ENCODE data around the gene PPP1R3F. TPM values are rescaled to one million over a fixed set of nuclear protein-coding genes. Genes with fewer than 3 reads are reported as not detected.

PPP1R3F gene
- total RNA-seq, 2 experiments from 2014 or later: 5.1 to 5.3 TPM

DNA sequence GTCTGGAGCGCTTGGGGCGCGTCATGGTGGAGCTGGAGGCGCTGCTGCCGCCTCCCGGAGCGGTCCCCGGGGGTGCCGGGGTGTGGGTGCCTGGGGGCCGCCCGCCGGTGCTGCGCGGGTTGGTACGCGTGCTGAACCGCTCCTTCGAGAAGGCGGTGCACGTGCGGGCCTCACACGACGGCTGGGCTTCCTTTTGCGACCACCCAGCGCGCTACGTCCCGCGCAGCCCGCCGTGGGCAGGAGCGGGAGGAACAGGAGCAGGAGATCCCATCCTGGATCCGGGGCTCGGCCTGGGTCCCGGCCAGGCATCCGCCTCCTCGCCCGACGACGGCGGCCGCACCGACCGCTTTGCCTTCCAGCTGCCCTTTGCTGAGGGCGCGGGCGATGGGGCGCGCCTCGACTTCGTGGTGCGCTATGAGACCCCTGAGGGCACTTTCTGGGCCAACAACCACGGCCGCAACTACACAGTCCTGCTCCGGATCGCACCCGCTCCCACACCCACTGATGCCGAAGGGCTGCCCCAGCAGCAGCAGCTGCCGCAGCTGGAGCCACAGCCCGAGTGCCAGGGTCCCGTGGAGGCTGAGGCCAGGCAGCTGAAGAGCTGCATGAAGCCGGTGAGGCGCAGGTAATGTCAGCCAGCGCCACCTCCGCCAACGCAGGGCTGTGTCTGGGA lies 792 bp downstream of the PPP1R3F start:
- no peak overlapping the region for H2AFZ ChIP-seq (ENCODE audit: low read length)
- H3K4me1 ChIP-seq (ENCODE audit: insufficient read depth, low read length, poor library complexity, severe bottlenecking): peaks cover 32% of the 10 kb centered on the region

DNA sequence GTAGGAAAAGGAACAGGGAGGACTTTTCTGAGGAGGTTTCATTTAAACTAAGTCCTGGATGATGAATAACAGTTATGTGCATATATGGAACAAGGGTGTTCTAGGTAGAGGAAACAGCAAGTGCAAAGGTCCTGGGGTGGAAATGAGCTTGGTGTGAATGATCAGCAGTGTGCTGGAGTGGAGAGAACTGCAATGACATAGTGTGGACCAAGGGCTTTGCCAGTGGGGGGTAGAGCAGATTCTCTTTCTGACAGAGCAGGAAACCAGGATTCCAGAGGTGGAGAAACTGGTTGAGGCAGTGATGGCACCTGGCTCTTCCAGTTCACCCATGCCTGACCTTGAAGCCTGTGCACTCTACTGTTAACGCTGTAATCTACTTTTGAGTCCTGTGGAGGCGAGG lies 1.7 kb downstream of the PPP1R3F start:
- no peak overlapping the region for H3K27ac ChIP-seq (ENCODE audit: low read depth, low read length, poor library complexity, severe bottlenecking)
- intact Hi-C loops (cut with micrococcal nuclease; ENCODE audit: unreplicated experiment): no loop called here
- ChIA-PET CTCF (ENCODE audit: unreplicated experiment) (interaction anchor here (0.6 kb wide), 1 partner anchor 23 kb away, joined by 4 read pairs; no protein-coding TSS in a partner anchor), POLR2A (interaction anchor here (1.7 kb wide), 1 partner anchor 81 kb away, joined by 5 read pairs; no protein-coding TSS in a partner anchor)
- peak overlapping the region; percentile 91 for H3K4me3 ChIP-seq (ENCODE audit: low read depth, low read length, poor library complexity, severe bottlenecking)
- peak overlapping the region; percentile 75 for H3K4me2 ChIP-seq (ENCODE audit: low read length)
- DNase-seq (ENCODE audit: low spot score): no peak
- H3K9me2 ChIP-seq (ENCODE audit: insufficient read depth, low read length): no peaks in the 10 kb centered on the region
- H4K20me1 ChIP-seq (ENCODE audit: insufficient read depth, low read length): no peaks in the 10 kb centered on the region
- H3K79me2 ChIP-seq (ENCODE audit: insufficient read depth, low read depth, low read length): peaks cover 27% of the 10 kb centered on the region
- no peaks in the 10 kb centered on the region for H3K9me3 ChIP-seq (ENCODE audit: low read length)
- BruUV-seq (replicated peaks): TSS peak; percentile 65
- peaks cover 32% of the 10 kb centered on the region for H3K4me1 ChIP-seq (ENCODE audit: insufficient read depth, low read length, poor library complexity, severe bottlenecking)
- H3K36me3 ChIP-seq (ENCODE audit: insufficient read depth, low read length): peaks cover 8% of the 10 kb centered on the region; the same call in 1 of the 2 replicates
- TF ChIP-seq EZH2phosphoT487 (IDR thresholded peaks at IDR 0.05; ENCODE audit: borderline replicate concordance, low read depth, low read length): no peak
- TF ChIP-seq, protein P1, sequence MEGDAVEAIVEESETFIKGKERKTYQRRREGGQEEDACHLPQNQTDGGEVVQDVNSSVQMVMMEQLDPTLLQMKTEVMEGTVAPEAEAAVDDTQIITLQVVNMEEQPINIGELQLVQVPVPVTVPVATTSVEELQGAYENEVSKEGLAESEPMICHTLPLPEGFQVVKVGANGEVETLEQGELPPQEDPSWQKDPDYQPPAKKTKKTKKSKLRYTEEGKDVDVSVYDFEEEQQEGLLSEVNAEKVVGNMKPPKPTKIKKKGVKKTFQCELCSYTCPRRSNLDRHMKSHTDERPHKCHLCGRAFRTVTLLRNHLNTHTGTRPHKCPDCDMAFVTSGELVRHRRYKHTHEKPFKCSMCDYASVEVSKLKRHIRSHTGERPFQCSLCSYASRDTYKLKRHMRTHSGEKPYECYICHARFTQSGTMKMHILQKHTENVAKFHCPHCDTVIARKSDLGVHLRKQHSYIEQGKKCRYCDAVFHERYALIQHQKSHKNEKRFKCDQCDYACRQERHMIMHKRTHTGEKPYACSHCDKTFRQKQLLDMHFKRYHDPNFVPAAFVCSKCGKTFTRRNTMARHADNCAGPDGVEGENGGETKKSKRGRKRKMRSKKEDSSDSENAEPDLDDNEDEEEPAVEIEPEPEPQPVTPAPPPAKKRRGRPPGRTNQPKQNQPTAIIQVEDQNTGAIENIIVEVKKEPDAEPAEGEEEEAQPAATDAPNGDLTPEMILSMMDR (conservative IDR thresholded peaks at IDR 0.05; ENCODE audit: low read length): no peak
- no peak overlapping the region for H2AFZ ChIP-seq (ENCODE audit: low read length)

More for the DNA sequence above, 792 bp downstream of the PPP1R3F start:
- intact Hi-C loops (cut with micrococcal nuclease; ENCODE audit: unreplicated experiment): no loop called here
- TF ChIP-seq EZH2phosphoT487 (IDR thresholded peaks at IDR 0.05; ENCODE audit: borderline replicate concordance, low read depth, low read length): no peak
- peaks cover 8% of the 10 kb centered on the region; the same call in 1 of the 2 replicates for H3K36me3 ChIP-seq (ENCODE audit: insufficient read depth, low read length)
- H3K27ac ChIP-seq (ENCODE audit: low read depth, low read length, poor library complexity, severe bottlenecking): peak overlapping the region; percentile 69
- no peaks in the 10 kb centered on the region for H4K20me1 ChIP-seq (ENCODE audit: insufficient read depth, low read length)
- peaks cover 27% of the 10 kb centered on the region for H3K79me2 ChIP-seq (ENCODE audit: insufficient read depth, low read depth, low read length)
- H3K4me3 ChIP-seq (ENCODE audit: low read depth, low read length, poor library complexity, severe bottlenecking): peak overlapping the region; percentile 91
- CTCF ChIA-PET (ENCODE audit: unreplicated experiment): no interaction called here
- DNase-seq (ENCODE audit: low spot score): no peak
- no peaks in the 10 kb centered on the region for H3K9me2 ChIP-seq (ENCODE audit: insufficient read depth, low read length)
- H3K9me3 ChIP-seq (ENCODE audit: low read length): no peaks in the 10 kb centered on the region
- POLR2A ChIA-PET: no interaction called here
- no TSS peak for BruUV-seq (replicated peaks)
- peak overlapping the region; percentile 75 for H3K4me2 ChIP-seq (ENCODE audit: low read length)

DNA sequence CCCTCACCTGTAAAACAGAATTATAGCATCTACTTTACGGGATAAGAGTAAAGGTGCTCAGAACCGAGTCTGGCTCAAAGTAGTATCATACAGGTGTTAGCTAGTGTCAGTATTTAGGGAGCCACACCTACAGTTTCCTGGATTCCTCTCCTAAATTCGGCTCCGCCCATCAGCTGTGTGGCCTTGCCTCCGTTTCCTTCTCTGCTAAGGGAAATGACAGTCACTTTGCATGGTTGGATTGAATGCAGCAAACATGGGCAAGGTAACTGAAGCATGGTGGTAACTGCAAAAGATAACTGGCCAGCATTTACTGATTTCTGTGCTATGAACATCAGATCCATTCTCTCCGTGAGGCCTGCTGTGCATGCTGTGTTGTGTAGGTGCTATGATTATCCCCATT lies 2.8 kb downstream of the PPP1R3F start:
- Histone ChIP-seq H2AFZ (ENCODE audit: low read length) (no peak overlapping the region), H3K4me2 (ENCODE audit: low read length) (peak overlapping the region; percentile 75), H3K36me3 (ENCODE audit: insufficient read depth, low read length) (peaks cover 8% of the 10 kb centered on the region; the same call in 1 of the 2 replicates), H3K79me2 (ENCODE audit: insufficient read depth, low read depth, low read length) (peaks cover 27% of the 10 kb centered on the region), H3K9me3 (ENCODE audit: low read length) (no peaks in the 10 kb centered on the region), H3K9me2 (ENCODE audit: insufficient read depth, low read length) (no peaks in the 10 kb centered on the region), H3K27ac (ENCODE audit: low read depth, low read length, poor library complexity, severe bottlenecking) (no peak overlapping the region), H3K4me1 (ENCODE audit: insufficient read depth, low read length, poor library complexity, severe bottlenecking) (peaks cover 32% of the 10 kb centered on the region), H4K20me1 (ENCODE audit: insufficient read depth, low read length) (no peaks in the 10 kb centered on the region), H3K4me3 (ENCODE audit: low read depth, low read length, poor library complexity, severe bottlenecking) (peak overlapping the region; percentile 91)
- peak; percentile 12 for DNase-seq (ENCODE audit: low spot score)
- TF ChIP-seq, protein P1 (conservative IDR thresholded peaks at IDR 0.05; ENCODE audit: low read length): no peak
- no peak for TF ChIP-seq EZH2phosphoT487 (IDR thresholded peaks at IDR 0.05; ENCODE audit: borderline replicate concordance, low read depth, low read length)
- ChIA-PET CTCF (ENCODE audit: unreplicated experiment) (no interaction called here), POLR2A (interaction anchor here (1.7 kb wide), 1 partner anchor 82 kb away, joined by 5 read pairs; no protein-coding TSS in a partner anchor)
- no TSS peak for BruUV-seq (replicated peaks)
- intact Hi-C loops (cut with micrococcal nuclease; ENCODE audit: unreplicated experiment): no loop called here

Data from OCI-LY7 (cell line).